Transverse colon (tissue), 3 donors: Measurements from ENCODE around the gene NTRK2.

ENCODE experiments used
- POLR2A ChIP-seq: fragments of 450-650 bp; IDR thresholded peaks from one replicate; pipeline ENCODE4 v1.6.1; 2016; ENCODE audit warnings: antibody characterized with exemption, mild to moderate bottlenecking, moderate library complexity
- TF ChIP-seq, protein P1 (sequence below), 5 experiments: fragments of 200-600 bp in 3 of 5; fragments of 450-650 bp in 2 of 5; sonication (generic) in 3 of 5; IDR thresholded peaks; 1 replicate in 2 of 5; 2 replicates in 3 of 5; pipeline ENCODE4 v1.5.1; 2016 to 2017; ENCODE audit warnings: antibody characterized with exemption in 5 of 5, inconsistent platforms in 3 of 5, mild to moderate bottlenecking in 2 of 5, moderate library complexity in 1 of 5

GRCh38 chr9:84697042-84697441 lies 27.5 kb downstream of the NTRK2 start:
- TF ChIP-seq, protein P1, sequence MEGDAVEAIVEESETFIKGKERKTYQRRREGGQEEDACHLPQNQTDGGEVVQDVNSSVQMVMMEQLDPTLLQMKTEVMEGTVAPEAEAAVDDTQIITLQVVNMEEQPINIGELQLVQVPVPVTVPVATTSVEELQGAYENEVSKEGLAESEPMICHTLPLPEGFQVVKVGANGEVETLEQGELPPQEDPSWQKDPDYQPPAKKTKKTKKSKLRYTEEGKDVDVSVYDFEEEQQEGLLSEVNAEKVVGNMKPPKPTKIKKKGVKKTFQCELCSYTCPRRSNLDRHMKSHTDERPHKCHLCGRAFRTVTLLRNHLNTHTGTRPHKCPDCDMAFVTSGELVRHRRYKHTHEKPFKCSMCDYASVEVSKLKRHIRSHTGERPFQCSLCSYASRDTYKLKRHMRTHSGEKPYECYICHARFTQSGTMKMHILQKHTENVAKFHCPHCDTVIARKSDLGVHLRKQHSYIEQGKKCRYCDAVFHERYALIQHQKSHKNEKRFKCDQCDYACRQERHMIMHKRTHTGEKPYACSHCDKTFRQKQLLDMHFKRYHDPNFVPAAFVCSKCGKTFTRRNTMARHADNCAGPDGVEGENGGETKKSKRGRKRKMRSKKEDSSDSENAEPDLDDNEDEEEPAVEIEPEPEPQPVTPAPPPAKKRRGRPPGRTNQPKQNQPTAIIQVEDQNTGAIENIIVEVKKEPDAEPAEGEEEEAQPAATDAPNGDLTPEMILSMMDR (IDR thresholded peaks at IDR 0.05) = no peak
- TF ChIP-seq POLR2A = no peak
